Stimulated activated CD8-positive, alpha-beta memory T cell treated with anti-CD3 and anti-CD28 coated beads, Interleukin-15, amount 100 ng/mL, for 24 hours (primary cell): ENCODE results near the gene CRYGS.
"Not testable (repeated sequence)": the region's sequence is repeated elsewhere in the genome, so short reads cannot be mapped to it uniquely, and the experiment has no call there.

Source experiments
- DNase-seq: peaks from one replicate; pipeline ENCODE4 v3.0.0-alpha.2; 2020; ENCODE audit warnings: low read depth

The CRYGS gene

GRCh38 chr3:186519021-186519658, 25.0 kb downstream of the CRYGS start:
- no peak for DNase-seq

- DNase-seq = no peak
Observed at GRCh38 chr3:186517218-186517617, 27.0 kb downstream of the CRYGS start.

GRCh38 chr3:186516646-186517045, 27.5 kb downstream of the CRYGS start:
- no peak for DNase-seq

GRCh38 chr3:186515125-186515524, 29.1 kb downstream of the CRYGS start:
- DNase-seq = no peak

- no peak for DNase-seq
Observed at GRCh38 chr3:186514296-186515002, 29.7 kb downstream of the CRYGS start.

GRCh38 chr3:186513386-186513785, 30.8 kb downstream of the CRYGS start:
- DNase-seq = no peak

- no peak for DNase-seq
Observed at GRCh38 chr3:186512570-186513302, 31.4 kb downstream of the CRYGS start.

GRCh38 chr3:186511702-186512101, 32.5 kb downstream of the CRYGS start:
- DNase-seq = no peak

GRCh38 chr3:186511245-186511644, 32.9 kb downstream of the CRYGS start:
- DNase-seq = no peak

GRCh38 chr3:186510374-186511079, 33.7 kb downstream of the CRYGS start:
- no peak for DNase-seq

GRCh38 chr3:186509423-186509822, 34.8 kb downstream of the CRYGS start:
- no peak for DNase-seq

- no peak for DNase-seq
Observed at GRCh38 chr3:186506857-186507256, 37.3 kb downstream of the CRYGS start.

- no peak for DNase-seq
Observed at GRCh38 chr3:186506191-186506739, 37.9 kb downstream of the CRYGS start.

- DNase-seq = no peak
Observed at GRCh38 chr3:186502966-186503712, 41.0 kb downstream of the CRYGS start.

- DNase-seq = no peak
Observed at GRCh38 chr3:186502138-186502948, 41.8 kb downstream of the CRYGS start.

GRCh38 chr3:186499949-186500348, 44.2 kb downstream of the CRYGS start:
- not testable (repeated sequence) for DNase-seq

- DNase-seq = not testable (repeated sequence)
Observed at GRCh38 chr3:186498022-186498421, 46.2 kb downstream of the CRYGS start.

- DNase-seq = no peak
Observed at GRCh38 chr3:186497608-186498007, 46.6 kb downstream of the CRYGS start.

GRCh38 chr3:186496635-186497034, 47.5 kb downstream of the CRYGS start:
- DNase-seq = no peak

GRCh38 chr3:186496016-186496415, 48.2 kb downstream of the CRYGS start:
- DNase-seq = no peak
